Prostate gland (tissue), 2 donors: Measurements from ENCODE around the gene RORB. TPM values are rescaled to one million over a fixed set of nuclear protein-coding genes. Genes with fewer than 3 reads are reported as not detected.

Source experiments
- DNase-seq: peaks from one replicate; pipeline ENCODE4 v3.0.0-alpha.2; 2019; ENCODE audit warnings: low spot score
- H3K27ac ChIP-seq, 2 donors: fragments of 200-600 bp; sonication (generic); 2 replicates each; pipeline ENCODE4 v1.5.1; 2017 to 2019
- H3K27me3 ChIP-seq: fragments of 200-600 bp; sonication (generic); replicated peaks from 2 replicates; pipeline ENCODE4 v1.5.1; 2019; ENCODE audit not compliant: insufficient read depth
- H3K36me3 ChIP-seq, 2 donors: fragments of 200-600 bp; sonication (generic); 1 replicate in 1 of 2; 2 replicates in 1 of 2; pipeline versions ENCODE4 v1.5.1 to v1.8.1; 2017 to 2019
- H3K4me1 ChIP-seq: fragments of 200-600 bp; sonication (generic); replicated peaks from 2 replicates; pipeline ENCODE4 v1.5.1; 2019
- H3K4me3 ChIP-seq, 2 donors: fragments of 200-600 bp; sonication (generic); 2 replicates each; pipeline ENCODE4 v1.5.1; 2017 to 2019
- H3K9me3 ChIP-seq: fragments of 200-600 bp; sonication (generic); 2 replicates; pipeline ENCODE4 v1.5.1; 2017
- POLR2A ChIP-seq: fragments of 450-650 bp; IDR thresholded peaks from one replicate; pipeline ENCODE4 v1.6.1; 2016; ENCODE audit warnings: antibody characterized with exemption, mild to moderate bottlenecking
- POLR2AphosphoS5 ChIP-seq: sonication (generic); formaldehyde crosslinking; IDR thresholded peaks from one replicate; pipeline ENCODE4 v1.6.1; 2017; ENCODE audit warnings: antibody characterized with exemption
- whole genome bisulfite sequencing: methylation state at CpG from one replicate; pipeline ENCODE4 v1.1.5; 2018; 5-methylcytosine and 5-hydroxymethylcytosine counted together
- intact Hi-C: fragments of 100-400 bp; cut with DNase I; formaldehyde crosslinking; loops from one replicate; pipeline ENCODE4 v1.14.2; 2022
- total RNA-seq, 2 donors: library from RNA; depleted of rRNA; stranded (reverse); fragments of >200 nt; gene quantifications; one replicate each; pipeline ENCODE4 v1.1.0, GENCODE V29; 2016
- TF ChIP-seq, protein P1 (sequence below), 4 experiments: fragments of 200-600 bp in 2 of 4; fragments of 450-650 bp in 2 of 4; sonication (generic) in 2 of 4; IDR thresholded peaks; 1 replicate in 3 of 4; 2 replicates in 1 of 4; pipeline ENCODE4 v1.5.1; 2016 to 2019; ENCODE audit warnings: antibody characterized with exemption in 4 of 4, mild to moderate bottlenecking in 2 of 4, moderate library complexity in 2 of 4

RORB gene
- total RNA-seq, 2 donors from 2014 or later: 1.4 to 1.7 TPM

DNA sequence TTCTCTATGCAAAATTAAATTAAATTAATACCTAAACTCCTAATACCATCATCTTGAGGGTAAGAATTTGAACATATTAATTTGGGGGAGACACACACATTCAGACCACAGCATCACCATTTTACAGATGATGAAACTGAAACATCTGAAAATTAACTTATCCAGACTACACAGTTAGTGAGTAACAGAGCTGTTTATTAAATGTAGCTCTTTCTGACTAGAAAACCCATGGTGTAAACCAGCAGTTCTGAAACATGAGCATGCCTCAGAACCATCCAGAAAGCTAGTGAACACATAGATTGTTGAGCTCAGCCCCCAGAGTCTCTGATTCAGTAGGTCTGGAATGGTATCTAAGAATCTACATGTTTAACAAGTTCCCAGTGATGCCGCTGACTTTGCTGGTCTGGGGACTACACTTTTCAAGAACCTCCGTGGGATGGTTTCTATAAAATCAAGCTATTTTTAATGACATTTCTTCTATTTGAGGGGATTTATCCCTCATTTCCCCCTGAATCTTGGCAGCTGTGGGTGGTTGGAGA, 113.5 kb downstream of the RORB start:
- no peaks in the 10 kb centered on the region for H3K27me3 ChIP-seq
- DNase-seq: no peak
- 38% methylated on average over 2 of the region's 2 CpGs for WGBS
- H3K4me3 ChIP-seq: no peak overlapping the region
- H3K4me1 ChIP-seq: no peaks in the 10 kb centered on the region
- no peak overlapping the region for H3K27ac ChIP-seq
- H3K36me3 ChIP-seq: no peaks in the 10 kb centered on the region
- no peaks in the 10 kb centered on the region for H3K9me3 ChIP-seq
- intact Hi-C loops: no loop called here
- TF ChIP-seq POLR2AphosphoS5: no peak
- no peak for TF ChIP-seq POLR2A
- TF ChIP-seq, protein P1, sequence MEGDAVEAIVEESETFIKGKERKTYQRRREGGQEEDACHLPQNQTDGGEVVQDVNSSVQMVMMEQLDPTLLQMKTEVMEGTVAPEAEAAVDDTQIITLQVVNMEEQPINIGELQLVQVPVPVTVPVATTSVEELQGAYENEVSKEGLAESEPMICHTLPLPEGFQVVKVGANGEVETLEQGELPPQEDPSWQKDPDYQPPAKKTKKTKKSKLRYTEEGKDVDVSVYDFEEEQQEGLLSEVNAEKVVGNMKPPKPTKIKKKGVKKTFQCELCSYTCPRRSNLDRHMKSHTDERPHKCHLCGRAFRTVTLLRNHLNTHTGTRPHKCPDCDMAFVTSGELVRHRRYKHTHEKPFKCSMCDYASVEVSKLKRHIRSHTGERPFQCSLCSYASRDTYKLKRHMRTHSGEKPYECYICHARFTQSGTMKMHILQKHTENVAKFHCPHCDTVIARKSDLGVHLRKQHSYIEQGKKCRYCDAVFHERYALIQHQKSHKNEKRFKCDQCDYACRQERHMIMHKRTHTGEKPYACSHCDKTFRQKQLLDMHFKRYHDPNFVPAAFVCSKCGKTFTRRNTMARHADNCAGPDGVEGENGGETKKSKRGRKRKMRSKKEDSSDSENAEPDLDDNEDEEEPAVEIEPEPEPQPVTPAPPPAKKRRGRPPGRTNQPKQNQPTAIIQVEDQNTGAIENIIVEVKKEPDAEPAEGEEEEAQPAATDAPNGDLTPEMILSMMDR (IDR thresholded peaks at IDR 0.05): no peak

DNA sequence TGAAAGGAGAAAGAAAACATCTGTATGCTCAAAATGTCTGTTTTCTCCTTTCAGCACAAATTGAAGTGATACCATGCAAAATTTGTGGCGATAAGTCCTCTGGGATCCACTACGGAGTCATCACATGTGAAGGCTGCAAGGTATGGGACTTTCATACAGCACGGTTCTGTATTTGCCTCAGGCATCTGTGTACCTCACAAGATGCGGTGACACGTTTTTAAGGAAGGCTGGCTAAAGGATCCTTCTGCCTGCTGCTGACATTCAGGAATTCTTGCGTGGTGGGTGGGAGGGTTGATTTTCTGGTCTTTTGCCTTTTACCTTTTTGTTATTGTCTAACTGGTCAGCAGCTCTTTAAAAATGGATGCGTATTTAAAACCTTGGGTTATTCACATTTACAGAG, 133.1 kb downstream of the RORB start:
- TF ChIP-seq POLR2AphosphoS5 (no peak), POLR2A (no peak)
- TF ChIP-seq, protein P1 (IDR thresholded peaks at IDR 0.05): no peak
- WGBS: 60% methylated on average over 7 of the region's 7 CpGs
- no peaks in the 10 kb centered on the region for H3K4me1 ChIP-seq
- H3K4me3 ChIP-seq: no peak overlapping the region
- H3K27ac ChIP-seq: no peak overlapping the region
- no peak for DNase-seq
- H3K27me3 ChIP-seq: no peaks in the 10 kb centered on the region
- intact Hi-C loops: no loop called here
- no peaks in the 10 kb centered on the region for H3K36me3 ChIP-seq
- no peaks in the 10 kb centered on the region for H3K9me3 ChIP-seq

DNA sequence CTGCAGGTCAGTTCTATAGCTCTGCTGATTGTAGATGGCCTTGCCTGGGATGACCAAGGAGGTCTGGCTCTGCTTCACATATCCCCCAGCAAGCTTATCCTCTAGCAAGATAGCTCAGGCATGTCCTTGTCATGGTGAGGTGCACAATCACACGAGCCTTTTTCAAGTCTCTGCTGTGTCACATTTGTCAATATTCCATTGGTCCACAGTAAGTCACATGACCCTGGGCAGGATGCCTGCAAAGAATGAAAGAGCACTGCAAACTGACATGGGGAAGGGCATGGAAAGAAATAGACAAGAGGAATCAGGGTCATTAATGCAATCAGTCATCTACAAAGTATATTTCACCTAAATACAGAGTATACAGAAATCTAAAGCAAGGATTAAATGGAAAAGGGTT, 142.0 kb downstream of the RORB start:
- Histone ChIP-seq H3K4me3 (no peak overlapping the region), H3K27ac (no peak overlapping the region), H3K9me3 (no peaks in the 10 kb centered on the region), H3K4me1 (no peaks in the 10 kb centered on the region), H3K27me3 (no peaks in the 10 kb centered on the region), H3K36me3 (no peaks in the 10 kb centered on the region)
- intact Hi-C loops: no loop called here
- DNase-seq: no peak
- WGBS: 78% methylated on average over 1 of the region's 1 CpG
- TF ChIP-seq POLR2AphosphoS5 (no peak), POLR2A (no peak)
- TF ChIP-seq, protein P1 (IDR thresholded peaks at IDR 0.05): no peak

DNA sequence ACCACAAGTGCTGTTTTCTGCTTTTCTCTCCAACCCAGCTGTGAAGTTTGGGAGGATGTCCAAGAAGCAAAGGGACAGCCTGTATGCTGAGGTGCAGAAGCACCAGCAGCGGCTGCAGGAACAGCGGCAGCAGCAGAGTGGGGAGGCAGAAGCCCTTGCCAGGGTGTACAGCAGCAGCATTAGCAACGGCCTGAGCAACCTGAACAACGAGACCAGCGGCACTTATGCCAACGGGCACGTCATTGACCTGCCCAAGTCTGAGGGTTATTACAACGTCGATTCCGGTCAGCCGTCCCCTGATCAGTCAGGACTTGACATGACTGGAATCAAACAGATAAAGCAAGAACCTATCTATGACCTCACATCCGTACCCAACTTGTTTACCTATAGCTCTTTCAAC, 145.2 kb downstream of the RORB start:
- Histone ChIP-seq H3K27ac (no peak overlapping the region), H3K27me3 (no peaks in the 10 kb centered on the region), H3K36me3 (no peaks in the 10 kb centered on the region), H3K4me1 (no peaks in the 10 kb centered on the region), H3K9me3 (no peaks in the 10 kb centered on the region), H3K4me3 (no peak overlapping the region)
- no peak for DNase-seq
- WGBS: 70% methylated on average over 12 of the region's 12 CpGs
- intact Hi-C loops: no loop called here
- TF ChIP-seq POLR2A (no peak), POLR2AphosphoS5 (no peak)
- TF ChIP-seq, protein P1 (IDR thresholded peaks at IDR 0.05): no peak

DNA sequence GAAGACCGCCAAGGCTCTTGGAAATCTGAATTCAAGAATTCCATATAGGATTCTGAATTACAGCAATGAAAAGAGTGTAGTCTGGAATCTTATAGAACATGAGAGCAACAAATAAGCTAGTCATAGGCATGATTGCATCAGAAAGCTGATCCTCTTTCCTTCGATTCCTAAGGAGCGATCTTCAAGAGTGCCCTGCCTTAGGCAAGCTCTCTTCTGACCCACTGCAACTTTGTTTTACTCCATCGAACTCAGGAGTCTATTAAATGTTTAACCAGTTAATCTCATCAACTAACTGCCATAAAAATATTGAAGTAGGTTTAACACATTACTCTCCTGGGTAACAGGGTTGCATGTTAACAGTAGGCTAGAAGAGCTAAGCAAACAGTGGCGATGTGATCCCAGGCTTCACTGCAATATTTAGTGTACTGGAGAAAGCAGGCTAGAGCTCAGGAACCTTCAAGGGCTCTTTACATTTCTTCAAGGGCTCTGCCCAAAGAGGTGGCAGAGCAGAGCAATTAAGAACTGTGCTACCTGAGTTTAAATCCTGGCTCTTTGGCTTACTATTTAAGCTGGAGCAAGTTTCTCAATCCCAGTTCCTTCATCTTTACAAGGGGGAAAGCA, 146.3 kb downstream of the RORB start:
- no peak for TF ChIP-seq POLR2AphosphoS5
- TF ChIP-seq, protein P1 (IDR thresholded peaks at IDR 0.05): no peak
- TF ChIP-seq POLR2A: no peak
- WGBS: 77% methylated on average over 5 of the region's 5 CpGs
- H3K27ac ChIP-seq: no peak overlapping the region
- no peaks in the 10 kb centered on the region for H3K9me3 ChIP-seq
- H3K4me1 ChIP-seq: no peaks in the 10 kb centered on the region
- intact Hi-C loops: no loop called here
- no peak for DNase-seq
- no peak overlapping the region for H3K4me3 ChIP-seq
- no peaks in the 10 kb centered on the region for H3K27me3 ChIP-seq
- no peaks in the 10 kb centered on the region for H3K36me3 ChIP-seq
